Measurements from ENCODE around the gene TGM1.
A peak's percentile ranks its signal among the peaks of the same experiment; 100 is the strongest.

The TGM1 gene

GRCh38 chr14:24270537-24271133 lies 7.7 kb upstream of the TGM1 start:
- TF ChIP-seq POLR2A (IDR thresholded peaks at IDR 0.05; ENCODE audit: low read length) (no peak), GATA1 (IDR thresholded peaks at IDR 0.05; ENCODE audit: low read depth, low read length) (no peak)
- no peak for DNase-seq

- TF ChIP-seq GATA1 (IDR thresholded peaks at IDR 0.05; ENCODE audit: low read depth, low read length) = no peak
- TF ChIP-seq POLR2A (IDR thresholded peaks at IDR 0.05; ENCODE audit: low read length) = no peak
- no peak for DNase-seq
These were observed 7.0 kb upstream of the TGM1 start for GRCh38 chr14:24269910-24270536.

DNA sequence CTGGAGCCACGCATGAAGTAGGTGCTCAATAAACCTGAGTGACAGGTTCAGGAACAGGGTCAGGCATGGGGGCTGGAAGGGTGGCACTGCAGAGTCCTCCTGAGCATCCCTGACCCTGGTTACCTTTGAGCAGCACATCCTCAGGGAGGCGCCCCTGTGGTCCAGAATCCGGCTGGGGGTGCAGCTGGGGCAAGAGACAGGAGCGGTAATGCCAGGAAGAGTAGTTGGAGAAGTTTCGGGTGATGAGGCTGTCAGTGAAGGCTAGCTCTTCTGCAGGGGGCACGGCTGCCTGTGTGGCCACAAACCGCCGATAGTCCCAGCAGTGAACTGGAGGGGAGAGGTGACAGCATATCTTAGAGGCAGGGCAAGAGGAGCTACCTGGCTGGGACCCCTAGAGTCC lies 6.4 kb upstream of the TGM1 start:
- TF ChIP-seq GATA1 (IDR thresholded peaks at IDR 0.05; ENCODE audit: low read depth, low read length) = no peak
- TF ChIP-seq POLR2A (IDR thresholded peaks at IDR 0.05; ENCODE audit: low read length) = no peak
- no peak for DNase-seq

DNA sequence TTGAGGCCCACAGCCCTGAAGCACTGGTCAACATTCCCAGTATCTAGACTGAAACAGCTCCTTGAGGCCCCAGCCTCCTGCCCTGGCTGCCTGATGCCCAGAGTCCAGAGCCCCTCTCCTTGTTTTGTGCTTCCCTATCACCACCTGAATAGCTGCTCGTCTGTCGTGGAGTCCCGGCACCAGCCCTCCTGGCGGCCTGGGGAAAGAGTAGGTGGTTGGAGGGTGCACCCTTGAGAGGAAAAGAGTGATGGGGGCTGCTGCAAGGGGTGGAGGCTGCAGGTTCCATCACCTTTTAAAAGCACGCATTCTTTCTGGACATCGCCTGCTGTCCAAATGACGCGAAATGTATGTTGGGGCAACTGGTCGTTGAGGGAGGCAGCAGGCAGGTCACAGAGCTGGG lies 5.2 kb upstream of the TGM1 start:
- TF ChIP-seq GATA1 (IDR thresholded peaks at IDR 0.05; ENCODE audit: low read depth, low read length) (no peak), POLR2A (IDR thresholded peaks at IDR 0.05; ENCODE audit: low read length) (no peak)
- no peak for DNase-seq

GRCh38 chr14:24267516-24267915 lies 4.5 kb upstream of the TGM1 start:
- no peak for TF ChIP-seq GATA1 (IDR thresholded peaks at IDR 0.05; ENCODE audit: low read depth, low read length)
- no peak for TF ChIP-seq POLR2A (IDR thresholded peaks at IDR 0.05; ENCODE audit: low read length)
- DNase-seq = no peak

GRCh38 chr14:24266344-24267244 lies 3.6 kb upstream of the TGM1 start:
- TF ChIP-seq POLR2A (IDR thresholded peaks at IDR 0.05; ENCODE audit: low read length) = no peak
- no peak for TF ChIP-seq GATA1 (IDR thresholded peaks at IDR 0.05; ENCODE audit: low read depth, low read length)
- no peak for DNase-seq

- TF ChIP-seq POLR2A (IDR thresholded peaks at IDR 0.05; ENCODE audit: low read length) (no peak), GATA1 (IDR thresholded peaks at IDR 0.05; ENCODE audit: low read depth, low read length) (no peak)
- no peak for DNase-seq
These were observed 1.3 kb upstream of the TGM1 start for GRCh38 chr14:24264298-24264697.

GRCh38 chr14:24263848-24264247 lies 871 bp upstream of the TGM1 start:
- no peak for DNase-seq
- TF ChIP-seq GATA1 (IDR thresholded peaks at IDR 0.05; ENCODE audit: low read depth, low read length) = no peak

DNA sequence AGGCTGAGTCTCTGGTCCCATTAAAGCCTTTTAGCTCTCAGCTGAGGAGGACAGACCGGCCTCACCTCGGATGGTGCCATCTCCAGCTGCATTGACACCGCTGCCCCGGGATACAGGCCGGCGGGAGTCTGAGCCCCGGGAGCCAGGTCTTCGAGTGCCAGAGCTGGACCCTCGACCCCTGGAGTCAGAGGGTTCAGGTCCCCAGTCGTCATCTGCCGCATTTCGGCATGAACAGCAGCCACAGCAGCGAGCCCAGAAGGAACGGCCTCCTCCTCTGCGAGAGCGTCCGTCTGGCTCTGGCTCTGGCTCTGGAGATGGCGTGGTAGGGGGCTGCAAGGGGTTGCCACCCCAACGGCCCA lies 1.0 kb downstream of the TGM1 start:
- no peak for DNase-seq
- TF ChIP-seq GATA1 (IDR thresholded peaks at IDR 0.05; ENCODE audit: low read depth, low read length) (no peak), POLR2A (IDR thresholded peaks at IDR 0.05; ENCODE audit: low read length) (no peak)

DNA sequence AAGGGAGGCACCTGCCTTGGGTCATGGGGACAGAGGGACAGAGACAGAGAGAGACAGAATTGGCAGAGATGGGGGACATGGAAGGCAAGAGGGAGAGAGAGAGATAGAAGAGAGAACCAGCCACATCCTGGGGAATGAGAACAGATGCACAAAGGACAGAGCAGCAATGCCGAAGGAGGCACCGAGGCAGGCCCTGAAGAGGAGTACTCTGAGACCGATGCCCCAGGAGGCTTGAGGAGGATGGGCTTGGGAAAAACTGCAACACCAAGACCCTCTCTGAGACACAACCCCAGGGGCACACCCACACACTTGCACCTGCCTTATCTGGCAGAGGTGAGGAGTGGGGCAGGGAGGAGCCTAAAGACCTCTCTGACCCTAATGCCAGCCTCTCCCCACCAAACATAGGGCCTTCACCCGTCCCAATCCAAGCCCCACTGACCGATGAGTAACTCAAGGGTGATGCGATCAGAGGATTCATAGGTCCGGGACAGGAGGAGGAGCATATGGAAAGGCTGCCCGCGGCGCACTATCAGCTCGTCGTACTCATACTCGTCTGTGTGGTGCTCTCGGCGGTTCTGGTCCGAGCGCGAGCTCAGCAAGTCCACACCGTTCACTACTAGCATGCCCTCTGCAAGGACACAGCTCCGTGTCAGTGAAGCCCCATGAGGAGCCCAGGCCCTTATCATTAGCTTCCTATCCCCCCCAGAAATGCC lies 1.6 kb downstream of the TGM1 start:
- TF ChIP-seq GATA1 (IDR thresholded peaks at IDR 0.05; ENCODE audit: low read depth, low read length) (no peak), POLR2A (IDR thresholded peaks at IDR 0.05; ENCODE audit: low read length) (no peak)
- no peak for DNase-seq

GRCh38 chr14:24260780-24261157 lies 2.2 kb downstream of the TGM1 start:
- DNase-seq = no peak
- TF ChIP-seq GATA1 (IDR thresholded peaks at IDR 0.05; ENCODE audit: low read depth, low read length) = no peak
- TF ChIP-seq POLR2A (IDR thresholded peaks at IDR 0.05; ENCODE audit: low read length) = no peak

DNA sequence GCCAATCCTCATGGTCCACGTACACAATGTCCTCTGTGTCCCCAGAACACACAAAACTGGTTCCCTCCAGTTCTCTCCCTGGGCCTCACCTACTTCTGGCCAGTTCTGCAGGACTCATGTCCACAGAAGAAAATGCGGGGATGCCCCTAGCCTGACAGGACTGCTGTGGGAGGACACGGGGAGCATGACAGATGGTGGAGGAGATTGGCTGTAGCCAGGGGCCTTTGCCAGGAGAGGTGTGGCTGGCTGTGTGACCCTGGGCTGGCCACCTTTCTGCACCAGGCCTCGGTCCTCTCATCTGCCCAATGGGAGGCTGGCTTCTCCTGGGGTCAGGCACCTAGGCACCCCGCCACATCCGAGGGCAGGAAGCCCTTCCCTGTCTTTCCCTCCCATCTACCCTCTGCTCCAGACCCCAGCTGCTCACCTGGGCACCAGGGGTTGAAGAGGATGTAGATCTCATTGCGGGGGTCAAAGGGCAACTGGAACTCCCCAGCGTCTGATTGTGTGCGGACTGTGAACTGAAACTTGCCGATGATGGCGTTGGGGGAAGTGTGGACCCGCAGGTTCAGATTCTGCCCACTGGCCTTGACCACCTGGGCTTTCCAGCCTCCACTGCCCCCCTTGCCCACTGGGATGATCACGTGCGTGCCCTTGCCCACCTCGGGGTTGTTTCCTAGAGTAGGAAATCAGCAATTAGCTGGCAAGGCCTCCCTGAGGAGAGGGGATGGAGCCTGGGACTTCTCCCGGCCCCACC lies 2.8 kb downstream of the TGM1 start:
- DNase-seq = peak; percentile 41 to 54
- TF ChIP-seq GATA1 (IDR thresholded peaks at IDR 0.05; ENCODE audit: low read depth, low read length) = no peak
- TF ChIP-seq POLR2A (IDR thresholded peaks at IDR 0.05; ENCODE audit: low read length) = no peak

DNA sequence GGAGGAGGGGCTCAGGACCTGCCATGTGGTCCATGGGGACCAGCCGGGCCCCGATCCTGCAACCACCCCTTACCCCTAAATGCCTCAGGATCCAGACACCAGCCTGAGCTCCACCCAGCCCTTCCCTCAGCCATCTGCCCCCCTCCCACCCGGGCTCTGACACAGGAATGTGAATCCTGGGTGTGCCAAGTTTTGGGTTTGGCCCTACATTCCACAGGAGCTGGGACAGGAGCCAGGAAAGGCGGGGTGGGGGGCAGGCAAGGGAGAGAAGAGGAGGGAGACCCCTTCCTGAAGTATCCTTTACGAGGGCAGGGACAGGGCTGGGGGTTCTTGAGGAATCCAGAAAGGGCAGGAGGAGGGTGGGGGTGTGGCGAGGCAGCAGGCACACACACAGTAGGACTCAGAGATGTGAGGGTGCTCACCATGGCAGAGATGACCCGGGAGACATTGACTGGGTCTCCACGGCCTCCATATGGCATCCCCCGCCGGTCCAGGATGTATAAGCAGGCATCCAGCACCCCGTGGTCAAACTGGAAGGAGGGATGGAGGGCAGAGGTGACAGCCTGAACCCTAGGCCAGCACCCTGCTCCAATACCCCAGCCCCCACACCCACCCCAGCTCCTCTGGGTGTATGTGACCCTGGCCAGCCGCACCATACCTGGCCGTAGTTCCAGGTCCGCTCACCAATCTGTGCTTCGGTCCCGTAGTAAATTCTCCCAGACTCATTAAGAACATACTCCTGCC lies 3.5 kb downstream of the TGM1 start:
- DNase-seq = no peak
- TF ChIP-seq POLR2A (IDR thresholded peaks at IDR 0.05; ENCODE audit: low read length) (no peak), GATA1 (IDR thresholded peaks at IDR 0.05; ENCODE audit: low read depth, low read length) (no peak)
